SJSA1 (cell line): ENCODE results near the gene DNASE1L3. TPM values are rescaled to one million over a fixed set of nuclear protein-coding genes. Genes with fewer than 3 reads are reported as not detected.

ENCODE experiments used
- DNase-seq, 2 experiments: peaks; one replicate each; pipeline ENCODE4 v3.0.0-alpha.2; 2015 to 2020; ENCODE audit warnings: low spot score in 2 of 2, low read depth in 1 of 2
- H3K27ac ChIP-seq: fragments of 250-450 bp; sonication (Bioruptor Pico); 2 replicates; pipeline ENCODE4 v1.5.1; 2020; ENCODE audit warnings: mild to moderate bottlenecking, moderate library complexity
- H3K27me3 ChIP-seq: fragments of 250-450 bp; sonication (Bioruptor Pico); replicated peaks from 2 replicates; pipeline ENCODE4 v1.5.1; 2020; ENCODE audit warnings: mild to moderate bottlenecking, moderate library complexity
- H3K36me3 ChIP-seq: fragments of 250-450 bp; sonication (Bioruptor Pico); 2 replicates; pipeline ENCODE4 v1.5.1; 2020; ENCODE audit warnings: mild to moderate bottlenecking
- H3K4me1 ChIP-seq: fragments of 250-450 bp; sonication (Bioruptor Pico); replicated peaks from 2 replicates; pipeline ENCODE4 v1.6.1; 2021; ENCODE audit warnings: mild to moderate bottlenecking
- H3K4me3 ChIP-seq: fragments of 250-450 bp; sonication (Bioruptor Pico); 2 replicates; pipeline ENCODE4 v1.5.1; 2020; ENCODE audit warnings: mild to moderate bottlenecking
- H3K9me3 ChIP-seq: fragments of 250-450 bp; sonication (Bioruptor Pico); replicated peaks from 2 replicates; pipeline ENCODE4 v1.5.1; 2020; ENCODE audit warnings: mild to moderate bottlenecking
- total RNA-seq: library from RNA; depleted of rRNA; stranded (reverse); fragments of >200 nt; shearing (Covaris generic); gene quantifications from 2 replicates; pipeline ENCODE4 v1.2.3, GENCODE V29; 2014; rRNA removed

The DNASE1L3 gene
- total RNA-seq, 1 experiment from 2014 or later, result not detected

GRCh38 chr3:58144478-58145325, 66.1 kb downstream of the DNASE1L3 start:
- no peaks in the 10 kb centered on the region for H3K9me3 ChIP-seq
- H3K4me1 ChIP-seq, result peaks cover 36% of the 10 kb centered on the region
- H3K36me3 ChIP-seq, result peaks cover 96% of the 10 kb centered on the region
- H3K27ac ChIP-seq, result no peak overlapping the region
- no peaks in the 10 kb centered on the region; the same call in 1 of the 2 replicates for H3K27me3 ChIP-seq
- H3K4me3 ChIP-seq, result no peak overlapping the region
- DNase-seq, result peak in 1 of 2 experiments; percentile 48

- H3K9me3 ChIP-seq, result no peaks in the 10 kb centered on the region
- no peak for DNase-seq
- H3K4me3 ChIP-seq, result no peak overlapping the region
- H3K27me3 ChIP-seq, result no peaks in the 10 kb centered on the region; the same call in 1 of the 2 replicates
- H3K36me3 ChIP-seq, result peaks cover 96% of the 10 kb centered on the region
- H3K27ac ChIP-seq, result no peak overlapping the region
- peaks cover 36% of the 10 kb centered on the region for H3K4me1 ChIP-seq
Observed at GRCh38 chr3:58143417-58144055, 67.2 kb downstream of the DNASE1L3 start.

Other genes starting within 250 kb of the DNASE1L3 start
- gene FLNB, start 202.6 kb downstream of the DNASE1L3 start, total RNA-seq, result 130 and 207 TPM in 2 replicates
- gene ABHD6, start 26.8 kb upstream of the DNASE1L3 start, total RNA-seq, result 3.9 and 6.8 TPM in 2 replicates
- 14.9 and 23.0 TPM in 2 replicates for gene RPP14, start 95.3 kb upstream of the DNASE1L3 start, total RNA-seq
- gene HTD2, start 95.5 kb upstream of the DNASE1L3 start, total RNA-seq, result 6.8 and 16.3 TPM in 2 replicates
- 6.5 and 13.3 TPM in 2 replicates for gene PXK, start 121.9 kb upstream of the DNASE1L3 start, total RNA-seq
- 147 and 154 TPM in 2 replicates for gene PDHB, start 222.9 kb upstream of the DNASE1L3 start, total RNA-seq